ENCODE data around the gene NFIX. TPM values are rescaled to one million over a fixed set of nuclear protein-coding genes. Genes with fewer than 3 reads are reported as not detected.
A peak's percentile ranks its signal among the peaks of the same experiment; 100 is the strongest.

The NFIX gene
- total and polyA plus RNA-seq, 9 of the 15 experiments (the other 6 are each of a cell fraction or from before 2014, with no cell fraction given), result 0.28 to 26.8 (median 5.4) TPM

- TF ChIP-seq STAT6 (CRISPR knock-in tag; IDR thresholded peaks at IDR 0.05) (0 out of 2 replicates have a peak, but pooled peaks have one; percentile 37), ZSCAN32 (CRISPR knock-in tag; IDR thresholded peaks at IDR 0.05) (no peak), CBX2 (IDR thresholded peaks at IDR 0.05; ENCODE audit: insufficient read depth, low read length, poor library complexity, severe bottlenecking) (no peak), CLOCK (CRISPR knock-in tag; IDR thresholded peaks at IDR 0.05; ENCODE audit: borderline replicate concordance) (no peak), MYC (IDR thresholded peaks at IDR 0.05; ENCODE audit: low read depth, low read length) (no peak), MYC (CRISPR knock-in tag; IDR thresholded peaks at IDR 0.05; ENCODE audit: borderline replicate concordance, low read depth) (no peak), ETV5 (CRISPR knock-in tag; IDR thresholded peaks at IDR 0.05; ENCODE audit: low read depth) (no peak), ZFP30 (CRISPR knock-in tag; IDR thresholded peaks at IDR 0.05; ENCODE audit: borderline replicate concordance) (no peak), MIER1 (IDR thresholded peaks at IDR 0.05; ENCODE audit: low read depth) (0 out of 2 replicates have a peak, but pooled peaks have one; percentile 48), CHD2 (IDR thresholded peaks at IDR 0.05; ENCODE audit: low read depth, low read length) (no peak), ZC3H8 (IDR thresholded peaks at IDR 0.05) (no peak), THRB (CRISPR knock-in tag; conservative IDR thresholded peaks at IDR 0.05) (no peak), NR1H2 (CRISPR knock-in tag; IDR thresholded peaks at IDR 0.05) (no peak), ZNF512 (tag; IDR thresholded peaks at IDR 0.05) (no peak), MCM2 (IDR thresholded peaks at IDR 0.05; ENCODE audit: low read depth) (no peak), ZNF239 (CRISPR knock-in tag; IDR thresholded peaks at IDR 0.05) (no peak), ZC3H11A (IDR thresholded peaks at IDR 0.05; ENCODE audit: low read depth, low read length) (no peak), GTF2B (IDR thresholded peaks at IDR 0.05; ENCODE audit: extremely low read depth, insufficient read length) (no peak), ARID1B (IDR thresholded peaks at IDR 0.05) (no peak), SOX6 (IDR thresholded peaks at IDR 0.05) (no peak)
Observed at GRCh38 chr19:13117772-13118423, 122.6 kb downstream of the NFIX start, which contains the start of gene NACC1 (continued).
